ENCODE measurements around the gene RAB35. TPM values are rescaled to one million over a fixed set of nuclear protein-coding genes. Genes with fewer than 3 reads are reported as not detected.
"Not testable (repeated sequence)": the region's sequence is repeated elsewhere in the genome, so short reads cannot be mapped to it uniquely, and the experiment has no call there.

RAB35 gene
- total RNA-seq, 1 donor from 2014 or later, result 32.8 TPM

- TF ChIP-seq, protein P1, sequence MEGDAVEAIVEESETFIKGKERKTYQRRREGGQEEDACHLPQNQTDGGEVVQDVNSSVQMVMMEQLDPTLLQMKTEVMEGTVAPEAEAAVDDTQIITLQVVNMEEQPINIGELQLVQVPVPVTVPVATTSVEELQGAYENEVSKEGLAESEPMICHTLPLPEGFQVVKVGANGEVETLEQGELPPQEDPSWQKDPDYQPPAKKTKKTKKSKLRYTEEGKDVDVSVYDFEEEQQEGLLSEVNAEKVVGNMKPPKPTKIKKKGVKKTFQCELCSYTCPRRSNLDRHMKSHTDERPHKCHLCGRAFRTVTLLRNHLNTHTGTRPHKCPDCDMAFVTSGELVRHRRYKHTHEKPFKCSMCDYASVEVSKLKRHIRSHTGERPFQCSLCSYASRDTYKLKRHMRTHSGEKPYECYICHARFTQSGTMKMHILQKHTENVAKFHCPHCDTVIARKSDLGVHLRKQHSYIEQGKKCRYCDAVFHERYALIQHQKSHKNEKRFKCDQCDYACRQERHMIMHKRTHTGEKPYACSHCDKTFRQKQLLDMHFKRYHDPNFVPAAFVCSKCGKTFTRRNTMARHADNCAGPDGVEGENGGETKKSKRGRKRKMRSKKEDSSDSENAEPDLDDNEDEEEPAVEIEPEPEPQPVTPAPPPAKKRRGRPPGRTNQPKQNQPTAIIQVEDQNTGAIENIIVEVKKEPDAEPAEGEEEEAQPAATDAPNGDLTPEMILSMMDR (IDR thresholded peaks at IDR 0.05; ENCODE audit: insufficient read depth, low read length, poor library complexity, severe bottlenecking), result no peak
- H3K4me3 ChIP-seq (ENCODE audit: low read depth, low read length), result no peak overlapping the region
Observed at GRCh38 chr12:120048263-120048662, 68.3 kb downstream of the RAB35 start.

GRCh38 chr12:120047072-120047471 is 69.5 kb downstream of the RAB35 start:
- TF ChIP-seq, protein P1 (IDR thresholded peaks at IDR 0.05; ENCODE audit: insufficient read depth, low read length, poor library complexity, severe bottlenecking), result no peak
- no peak for DNase-seq (ENCODE audit: low read depth)
- H3K4me3 ChIP-seq (ENCODE audit: low read depth, low read length), result no peak overlapping the region
- no peaks in the 10 kb centered on the region for H3K36me3 ChIP-seq (ENCODE audit: control insufficient read depth, insufficient read depth, low read length)
- no peaks in the 10 kb centered on the region for H3K27me3 ChIP-seq (ENCODE audit: control insufficient read depth, insufficient read depth, low read length)

More at GRCh38 chr12:120048263-120048662, 68.3 kb downstream of the RAB35 start:
- DNase-seq (ENCODE audit: low read depth), result no peak
- H3K27me3 ChIP-seq (ENCODE audit: control insufficient read depth, insufficient read depth, low read length), result no peaks in the 10 kb centered on the region
- no peaks in the 10 kb centered on the region for H3K36me3 ChIP-seq (ENCODE audit: control insufficient read depth, insufficient read depth, low read length)

DNA sequence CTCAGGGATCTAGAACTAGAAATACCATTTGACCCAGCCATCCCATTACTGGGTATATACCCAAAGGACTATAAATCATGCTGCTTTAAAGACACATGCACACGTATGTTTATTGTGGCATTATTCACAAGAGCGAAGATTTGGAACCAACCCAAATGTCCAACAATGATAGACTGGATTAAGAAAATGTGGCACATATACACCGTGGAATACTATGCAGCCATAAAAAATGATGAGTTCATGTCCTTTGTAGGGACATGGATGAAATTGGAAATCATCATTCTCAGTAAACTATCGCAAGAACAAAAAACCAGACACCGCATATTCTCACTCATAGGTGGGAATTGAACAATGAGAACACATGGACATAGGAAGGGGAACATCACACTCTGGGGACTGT is 71.2 kb downstream of the RAB35 start:
- not testable (repeated sequence) for DNase-seq (ENCODE audit: low read depth); H3K27me3 ChIP-seq (ENCODE audit: control insufficient read depth, insufficient read depth, low read length); H3K4me3 ChIP-seq (ENCODE audit: low read depth, low read length)

More for the DNA sequence above, 71.2 kb downstream of the RAB35 start:
- H3K36me3 ChIP-seq (ENCODE audit: control insufficient read depth, insufficient read depth, low read length), result not testable (repeated sequence)

Other genes with a start within 250 kb of the RAB35 start
- gene CIT, start 239.4 kb downstream of the RAB35 start, total RNA-seq, result 4.3 and 4.5 TPM in 2 replicates
- 7.9 and 9.2 TPM in 2 replicates for gene BICDL1, start 127.5 kb downstream of the RAB35 start, total RNA-seq
- 78.4 and 84.8 TPM in 2 replicates for gene GCN1, start 78.0 kb upstream of the RAB35 start, total RNA-seq
- 4,934 and 7,044 TPM in 2 replicates for gene RPLP0, start 84.4 kb upstream of the RAB35 start, total RNA-seq
- 88.1 and 94.3 TPM in 2 replicates for gene PXN, start 149.0 kb upstream of the RAB35 start, total RNA-seq
- under 0.01 TPM in 2 replicates for gene RNU4-2, start 175.2 kb upstream of the RAB35 start, total RNA-seq
- under 0.01 TPM in 1 of 2 replicates, not detected in the other for gene RNU4-1, start 176.5 kb upstream of the RAB35 start, total RNA-seq
- 0.29 and 2.3 TPM in 2 replicates for gene SIRT4, start 185.6 kb upstream of the RAB35 start, total RNA-seq
- not detected in 2 replicates for gene PLA2G1B, start 211.0 kb upstream of the RAB35 start, total RNA-seq